B cell (primary cell): ENCODE measurements around the gene TMEM233.

ENCODE experiments used
- CTCF ChIP-seq: fragments of 200-600 bp; IDR thresholded peaks from one replicate; pipeline ENCODE4 v1.8.0; 2022; ENCODE audit warnings: antibody characterized with exemption, mild to moderate bottlenecking
- EZH2 ChIP-seq: IDR thresholded peaks from 2 replicates; pipeline ENCODE4 v1.6.1; 2012; ENCODE audit warnings: borderline replicate concordance, low read depth, mild to moderate bottlenecking, moderate library complexity, low read length; ENCODE audit not compliant: insufficient read depth, poor library complexity, severe bottlenecking

DNA sequence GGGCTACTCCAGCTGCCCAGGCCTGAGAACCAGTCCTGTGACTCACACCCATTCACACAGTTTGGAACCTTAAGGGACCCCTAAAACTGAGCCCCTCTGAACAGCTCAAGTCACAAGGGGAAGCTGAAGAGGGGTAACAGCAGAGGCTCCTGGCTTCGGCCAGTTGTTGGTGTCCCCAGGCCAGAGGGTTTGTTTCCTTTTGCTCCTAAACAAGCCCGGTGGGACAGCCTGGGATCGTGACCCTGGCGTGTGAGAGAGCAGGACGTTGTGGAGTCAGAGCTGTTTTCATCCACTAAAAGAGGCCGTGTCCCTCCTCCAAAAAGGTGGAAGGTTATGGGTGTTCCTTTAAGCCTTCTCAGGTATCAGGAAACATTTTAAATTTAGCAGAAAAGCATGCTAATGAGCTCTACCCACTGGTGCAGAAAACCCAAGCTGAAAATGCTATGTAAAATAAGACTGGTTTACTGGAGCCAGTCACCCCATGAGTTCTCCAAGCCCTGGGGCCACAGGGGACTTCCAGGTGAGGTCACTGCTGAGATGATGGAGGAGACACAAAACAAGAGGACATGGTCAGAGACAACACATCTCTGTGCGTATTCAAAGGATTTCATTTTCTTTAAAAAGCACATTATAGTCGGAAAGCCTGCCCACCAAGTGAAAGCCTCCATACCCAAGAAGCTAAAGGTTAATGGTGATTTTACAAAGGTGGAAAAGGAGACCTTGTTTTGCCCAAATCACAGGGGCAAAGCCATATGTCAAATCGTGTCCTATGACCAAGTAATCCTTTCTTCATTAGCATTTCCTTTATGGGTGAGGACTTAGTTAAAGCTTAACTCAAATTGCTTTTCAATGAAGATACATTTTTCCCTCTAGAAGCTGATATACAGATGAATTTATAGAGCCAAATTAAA is 88.4 kb downstream of the TMEM233 start:
- no peak for TF ChIP-seq EZH2
- TF ChIP-seq CTCF = no peak
